ENCODE measurements around the gene SMIM34.
"Not testable (repeated sequence)": the region's sequence is repeated elsewhere in the genome, so short reads cannot be mapped to it uniquely, and the experiment has no call there.

- TF ChIP-seq CTCF, POLR2A, EP300 (IDR thresholded peaks at IDR 0.05): not testable (repeated sequence)
Observed at GRCh38 chr21:34456180-34456579, 32.4 kb upstream of the SMIM34 start.

Measured in upper lobe of left lung (tissue), 4 donors.